G401 (cell line): ENCODE data around the gene RIMS3. TPM values are rescaled to one million over a fixed set of nuclear protein-coding genes. Genes with fewer than 3 reads are reported as not detected.
"Not testable (repeated sequence)": the region's sequence is repeated elsewhere in the genome, so short reads cannot be mapped to it uniquely, and the experiment has no call there.

Experiments
- DNase-seq: peaks from one replicate; pipeline ENCODE4 v3.0.0-alpha.2; 2015; ENCODE audit warnings: low spot score
- in situ Hi-C: cut with HindIII; loops from 2 replicates; pipeline ENCODE4 v1.10.0; 2016; ENCODE audit warnings: low sequenced_read_pairs, mixed read lengths
- total RNA-seq: library from RNA; depleted of rRNA; stranded (reverse); fragments of >200 nt; shearing (Covaris generic); gene quantifications from 2 replicates; pipeline ENCODE4 v1.2.3, GENCODE V29; 2014; rRNA removed

RIMS3 gene
- total RNA-seq = 8.2 and 8.9 TPM in 2 replicates

GRCh38 chr1:40665335-40666171, at the start of gene RIMS3:
Gene RIMS3, minus strand, starts transcription at chr1:40665682. Its CDS starts 23,757 bp downstream, at chr1:40641925.
- peak; percentile 78 for DNase-seq
- in situ Hi-C loops = no loop called here

- in situ Hi-C loops = no loop called here
- no peak for DNase-seq
Measured at GRCh38 chr1:40712997-40713396, 47.5 kb upstream of the RIMS3 start.

- DNase-seq = no peak
- in situ Hi-C loops = no loop called here
Measured at GRCh38 chr1:40712405-40712944, 47.0 kb upstream of the RIMS3 start.

GRCh38 chr1:40711465-40712404, 46.3 kb upstream of the RIMS3 start:
- in situ Hi-C loops = no loop called here
- DNase-seq = peak; percentile 35

GRCh38 chr1:40710581-40711315, 45.3 kb upstream of the RIMS3 start:
- in situ Hi-C loops = no loop called here
- DNase-seq = peak; percentile 53

GRCh38 chr1:40709802-40710278, 44.4 kb upstream of the RIMS3 start:
- in situ Hi-C loops = no loop called here
- no peak for DNase-seq

GRCh38 chr1:40709100-40709801, 43.8 kb upstream of the RIMS3 start:
- in situ Hi-C loops = no loop called here
- DNase-seq = peak; percentile 99

GRCh38 chr1:40708750-40709099, 43.2 kb upstream of the RIMS3 start:
- in situ Hi-C loops = no loop called here
- no peak for DNase-seq

GRCh38 chr1:40706626-40707025, 41.1 kb upstream of the RIMS3 start:
- in situ Hi-C loops = no loop called here
- no peak for DNase-seq

- in situ Hi-C loops = no loop called here
- DNase-seq = no peak
Measured at GRCh38 chr1:40704817-40705733, 39.6 kb upstream of the RIMS3 start.

GRCh38 chr1:40703316-40703715, 37.8 kb upstream of the RIMS3 start:
- in situ Hi-C loops = no loop called here
- DNase-seq = no peak

- DNase-seq, in situ Hi-C loops: not testable (repeated sequence)
Measured at GRCh38 chr1:40702810-40703209, 37.3 kb upstream of the RIMS3 start.

GRCh38 chr1:40701684-40702083, 36.2 kb upstream of the RIMS3 start:
- no peak for DNase-seq
- in situ Hi-C loops = no loop called here

GRCh38 chr1:40699787-40700186, 34.3 kb upstream of the RIMS3 start:
- in situ Hi-C loops = no loop called here
- DNase-seq = no peak

- in situ Hi-C loops = no loop called here
Measured at GRCh38 chr1:40697436-40697835, 32.0 kb upstream of the RIMS3 start.

GRCh38 chr1:40696294-40696693, 30.8 kb upstream of the RIMS3 start:
- in situ Hi-C loops = no loop called here

More at GRCh38 chr1:40697436-40697835, 32.0 kb upstream of the RIMS3 start:
- no peak for DNase-seq

GRCh38 chr1:40694353-40694874, 28.9 kb upstream of the RIMS3 start:
- in situ Hi-C loops = no loop called here

More at GRCh38 chr1:40696294-40696693, 30.8 kb upstream of the RIMS3 start:
- DNase-seq = no peak

More at GRCh38 chr1:40694353-40694874, 28.9 kb upstream of the RIMS3 start:
- DNase-seq = no peak
